Measurements from ENCODE around the gene ALG14.

The ALG14 gene

DNA sequence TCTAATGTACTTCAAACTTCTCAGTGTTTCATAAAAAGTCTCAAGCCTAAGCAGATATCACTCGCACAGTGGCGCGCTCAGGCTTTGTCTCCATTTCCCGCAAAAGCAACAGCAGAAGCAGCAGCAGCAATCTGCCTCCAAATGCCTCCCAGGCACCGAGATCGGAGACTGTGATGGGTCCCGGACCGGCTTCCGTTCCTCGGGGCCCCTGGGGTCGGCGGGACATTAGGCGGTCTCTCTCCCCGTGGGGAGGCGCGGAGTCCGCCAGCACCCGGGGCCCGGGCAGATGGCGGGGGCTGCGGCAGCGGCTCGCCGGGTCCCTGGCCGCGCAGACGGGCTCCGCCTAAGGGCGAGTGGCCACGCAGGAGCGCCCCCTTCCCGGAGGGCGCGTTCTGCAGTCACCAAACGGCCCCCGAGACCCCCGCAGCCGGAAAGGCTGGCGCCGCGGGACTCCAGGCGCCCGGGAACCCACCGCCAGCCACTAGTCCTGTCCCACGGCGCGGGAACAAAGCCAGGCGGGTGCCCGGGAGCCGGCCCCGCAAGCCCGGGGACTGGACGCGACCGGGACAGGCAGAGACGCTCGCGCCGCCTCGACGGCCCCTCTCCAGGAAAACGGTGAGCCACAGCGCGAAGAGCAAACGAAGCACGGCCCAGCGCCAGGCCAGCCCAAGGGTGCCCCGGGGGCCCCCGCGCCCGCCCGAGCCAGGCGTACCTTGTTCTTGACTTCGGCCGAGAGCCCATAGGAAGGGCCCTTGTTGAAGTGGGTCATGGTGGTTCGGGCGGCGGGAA, 146.4 kb downstream of the ALG14 start:
- DNase-seq, result peak; percentile 36

DNA sequence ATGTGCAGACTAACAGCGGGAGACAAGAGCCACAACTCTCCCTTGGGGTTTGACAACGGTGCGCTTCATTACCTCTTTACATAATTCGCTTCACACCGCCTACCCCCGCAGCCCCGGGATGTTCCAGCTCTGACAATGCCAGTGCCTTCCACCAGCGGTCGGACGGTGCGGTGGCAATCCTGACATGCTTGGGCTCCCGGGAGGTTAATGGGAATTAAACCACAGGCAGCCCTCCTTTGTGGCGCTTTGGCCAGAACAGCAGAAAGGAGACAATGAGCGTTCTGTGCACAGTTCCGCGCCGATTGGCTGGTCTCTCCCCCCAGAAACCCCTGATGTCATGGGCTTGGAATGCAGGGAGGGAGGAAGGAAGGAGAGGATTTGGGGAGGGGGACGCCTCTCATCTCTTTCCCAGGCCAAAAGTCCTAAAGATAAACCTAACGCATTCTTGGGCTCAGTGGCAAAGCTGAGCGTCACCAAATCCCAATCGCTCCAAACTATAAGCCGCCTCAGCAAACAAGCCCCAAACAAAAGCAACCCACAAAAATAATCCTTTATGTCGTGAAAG, 147.1 kb downstream of the ALG14 start:
- DNase-seq, result peak; percentile 34

- no peak for DNase-seq
Measured at GRCh38 chr1:94925004-94925403, 147.7 kb downstream of the ALG14 start.

Measured in NCI-H774 (cell line).